COR-L47 (cell line): ENCODE results near the gene ACE.

Experiments
- DNase-seq: peaks from one replicate; lab custom pipeline; 2025; lab: John Stamatoyannopoulos, UW

The ACE gene

GRCh38 chr17:63491413-63491812 is 14.6 kb downstream of the ACE start:
- no peak for DNase-seq

DNA sequence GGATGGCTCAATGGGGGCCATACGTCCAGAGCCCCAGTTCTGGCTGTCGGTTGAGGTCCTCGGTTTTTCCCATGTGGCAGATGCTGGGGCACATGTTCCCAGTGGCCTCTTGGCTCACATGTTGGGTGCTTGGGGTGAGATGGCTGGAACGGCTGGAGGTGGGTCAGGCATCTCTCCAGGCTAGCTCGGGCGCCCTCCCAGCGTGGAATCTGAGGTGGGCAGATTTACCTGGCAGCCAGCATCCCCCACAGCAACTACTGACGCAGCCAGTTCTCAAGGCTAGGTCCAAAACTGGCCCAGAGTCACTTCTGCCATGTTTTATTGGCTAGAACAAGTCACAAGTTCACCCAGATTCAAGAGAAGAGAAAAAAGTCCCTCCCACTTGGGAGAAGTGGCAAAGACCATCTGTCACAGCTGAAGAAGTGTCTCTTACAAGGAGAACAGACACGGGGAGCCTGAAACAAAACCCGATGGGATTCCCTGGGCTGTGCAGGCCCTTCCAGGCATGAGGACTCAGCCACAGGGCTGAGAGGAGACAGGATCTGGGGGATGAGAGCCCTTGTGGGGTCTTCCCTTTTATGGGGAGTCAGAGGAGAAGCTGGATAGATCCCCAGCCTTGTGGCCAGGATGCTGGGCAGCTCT is 15.2 kb downstream of the ACE start:
- DNase-seq = no peak

- no peak for DNase-seq
Observed at GRCh38 chr17:63492940-63493339, 16.1 kb downstream of the ACE start.

- no peak for DNase-seq
Observed at GRCh38 chr17:63493411-63493810, 16.6 kb downstream of the ACE start.

- DNase-seq = no peak
Observed at GRCh38 chr17:63494300-63494928, 17.6 kb downstream of the ACE start.

DNA sequence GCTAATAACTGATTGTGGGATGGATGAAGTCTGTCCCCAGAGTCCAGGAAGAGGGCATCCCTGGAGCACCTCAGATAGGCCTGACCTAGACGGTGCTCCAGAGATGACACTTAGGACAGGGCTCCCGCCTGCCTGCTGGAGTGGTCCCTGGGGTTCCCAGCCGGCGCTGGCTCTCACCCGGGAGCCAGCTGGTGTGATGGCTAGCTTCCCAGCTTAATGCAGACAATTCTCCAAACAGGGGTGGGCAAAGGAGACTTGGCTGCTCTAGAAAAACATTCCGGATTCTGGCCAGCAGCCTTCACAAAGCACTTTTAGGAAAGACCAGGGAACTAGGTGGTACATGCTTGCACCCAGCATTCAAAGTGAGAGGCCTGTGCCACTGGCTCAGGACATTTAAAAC is 18.6 kb downstream of the ACE start:
- DNase-seq = no peak

DNA sequence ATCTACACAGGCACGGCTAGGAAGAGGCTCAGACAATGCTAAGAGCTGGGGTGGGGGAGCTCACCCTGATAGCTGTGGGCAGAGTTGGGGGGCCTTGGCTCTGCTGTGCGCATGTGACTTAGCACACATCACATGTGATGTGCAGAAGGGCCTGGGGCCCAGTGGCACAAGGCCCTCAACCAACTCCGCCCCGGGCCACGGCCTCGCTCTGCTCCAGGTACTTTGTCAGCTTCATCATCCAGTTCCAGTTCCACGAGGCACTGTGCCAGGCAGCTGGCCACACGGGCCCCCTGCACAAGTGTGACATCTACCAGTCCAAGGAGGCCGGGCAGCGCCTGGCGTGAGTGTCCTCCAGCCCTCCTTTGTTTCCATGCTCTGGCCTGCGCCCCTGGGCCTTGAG is 19.3 kb downstream of the ACE start:
- no peak for DNase-seq

DNA sequence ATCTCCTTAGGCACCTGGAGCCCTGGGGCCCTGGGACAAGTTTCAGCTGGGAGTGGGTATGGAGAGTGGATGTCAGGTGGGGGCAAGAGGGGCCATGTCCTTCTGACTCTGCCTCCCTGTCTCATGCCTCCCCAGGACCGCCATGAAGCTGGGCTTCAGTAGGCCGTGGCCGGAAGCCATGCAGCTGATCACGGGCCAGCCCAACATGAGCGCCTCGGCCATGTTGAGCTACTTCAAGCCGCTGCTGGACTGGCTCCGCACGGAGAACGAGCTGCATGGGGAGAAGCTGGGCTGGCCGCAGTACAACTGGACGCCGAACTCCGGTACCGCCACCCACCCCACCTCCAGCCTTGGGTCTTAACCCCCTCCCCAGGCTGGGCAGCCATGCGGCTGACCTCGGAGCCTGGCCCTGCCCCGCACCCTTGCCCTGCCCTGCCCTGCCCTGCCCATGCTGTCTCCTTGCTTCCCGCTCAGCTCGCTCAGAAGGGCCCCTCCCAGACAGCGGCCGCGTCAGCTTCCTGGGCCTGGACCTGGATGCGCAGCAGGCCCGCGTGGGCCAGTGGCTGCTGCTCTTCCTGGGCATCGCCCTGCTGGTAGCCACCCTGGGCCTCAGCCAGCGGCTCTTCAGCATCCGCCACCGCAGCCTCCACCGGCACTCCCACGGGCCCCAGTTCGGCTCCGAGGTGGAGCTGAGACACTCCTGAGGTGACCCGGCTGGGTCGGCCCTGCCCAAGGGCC is 20.0 kb downstream of the ACE start:
- no peak for DNase-seq

GRCh38 chr17:63497708-63498483 is 21.0 kb downstream of the ACE start:
- DNase-seq = peak; percentile 46

- DNase-seq = no peak
Observed at GRCh38 chr17:63498626-63499195, 21.9 kb downstream of the ACE start.

GRCh38 chr17:63500543-63501390 is 23.9 kb downstream of the ACE start:
- DNase-seq = no peak

DNA sequence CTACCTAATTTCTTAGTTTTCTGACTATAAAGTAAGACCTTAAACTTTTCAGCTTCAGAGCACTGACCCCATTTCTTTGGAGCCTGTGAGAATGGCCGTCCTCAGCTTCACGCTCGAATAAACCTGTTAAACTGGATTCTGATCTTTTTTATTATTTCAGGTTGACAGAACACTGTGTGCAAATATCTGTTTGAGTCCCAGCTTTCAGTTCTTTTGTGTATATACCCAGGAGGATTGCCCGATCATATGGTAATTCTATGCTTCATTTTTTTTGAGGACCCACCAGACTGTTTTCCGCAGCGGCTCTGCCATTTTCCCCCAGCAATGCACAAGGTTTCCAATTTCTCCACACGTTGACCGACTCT is 26.5 kb downstream of the ACE start:
- no peak for DNase-seq

DNA sequence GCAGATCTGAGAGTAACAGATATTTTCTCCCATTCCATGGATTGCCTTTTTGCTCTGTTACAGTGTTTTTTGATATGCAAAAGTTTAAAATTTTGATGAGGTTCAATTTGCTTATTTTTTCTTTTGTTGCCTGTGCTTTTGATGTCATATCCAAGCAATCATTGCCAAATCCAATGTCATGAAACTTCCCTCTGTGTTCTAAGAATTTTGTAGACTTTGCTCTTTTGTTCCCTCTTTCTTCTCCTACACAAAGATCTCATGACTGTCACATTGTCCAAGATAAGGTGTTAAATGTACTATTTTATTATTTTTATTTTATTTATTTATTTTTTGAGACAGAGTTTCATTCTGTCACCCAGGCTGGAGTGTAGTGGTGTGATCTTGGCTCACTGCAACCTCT is 27.4 kb downstream of the ACE start:
- DNase-seq = no peak

DNA sequence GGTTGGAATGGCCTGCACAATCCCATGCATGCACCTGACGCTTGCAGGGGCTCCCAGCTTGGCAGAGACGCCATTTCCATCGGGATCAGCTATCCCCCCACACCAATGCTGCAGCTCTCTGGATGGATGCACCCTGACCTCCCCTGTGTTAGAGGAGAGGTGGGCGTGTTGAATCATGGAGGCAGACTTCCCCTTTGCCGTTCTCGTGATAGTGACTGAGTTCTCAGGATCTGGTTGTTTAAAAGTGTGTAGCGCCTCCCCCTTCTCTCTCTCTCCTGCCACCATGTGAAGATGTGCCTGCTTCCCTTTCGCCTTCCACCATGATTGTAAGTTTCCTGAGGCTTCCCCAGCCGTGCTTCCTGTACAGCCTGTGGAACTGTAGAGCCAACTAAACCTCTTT is 28.5 kb downstream of the ACE start:
- no peak for DNase-seq

DNA sequence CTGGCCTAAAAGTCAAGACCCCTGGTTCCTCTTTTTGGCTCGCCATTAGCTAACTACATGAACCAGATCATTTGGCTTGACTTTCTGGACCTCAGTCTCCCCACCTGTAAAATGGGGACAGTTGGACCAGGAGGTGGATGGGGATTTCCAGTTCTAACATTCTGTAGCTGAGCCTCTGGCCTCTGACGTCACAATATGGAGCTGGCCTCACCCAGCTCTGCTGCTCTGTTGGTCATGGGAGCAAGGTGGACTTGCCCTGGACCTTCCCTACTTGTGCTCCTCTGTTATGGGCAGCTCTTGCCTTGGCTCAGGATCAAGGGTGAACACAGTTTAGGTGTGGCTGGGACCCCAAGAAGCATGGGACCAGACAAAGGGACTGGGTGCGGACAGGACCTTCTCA is 29.8 kb downstream of the ACE start:
- DNase-seq = no peak

DNA sequence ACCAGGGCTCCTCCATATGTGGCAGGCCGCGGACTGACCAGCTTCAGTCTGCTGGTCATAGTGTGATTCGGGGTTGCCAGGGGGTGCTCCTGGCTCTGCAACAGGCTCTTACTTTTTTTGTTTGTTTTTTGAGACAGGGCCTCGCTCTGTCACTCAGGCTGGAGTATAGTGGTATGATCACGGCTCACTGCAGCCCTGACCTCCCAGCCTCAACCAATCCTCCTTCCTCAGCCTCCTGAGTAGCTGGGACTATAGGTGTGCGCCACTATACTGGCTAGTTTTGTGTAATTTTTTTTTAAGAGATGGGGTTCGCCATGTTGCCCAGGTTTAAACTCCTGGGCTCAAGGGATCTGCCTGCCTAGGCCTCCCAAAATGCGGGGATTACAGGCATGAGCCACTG is 34.5 kb downstream of the ACE start:
- no peak for DNase-seq

DNA sequence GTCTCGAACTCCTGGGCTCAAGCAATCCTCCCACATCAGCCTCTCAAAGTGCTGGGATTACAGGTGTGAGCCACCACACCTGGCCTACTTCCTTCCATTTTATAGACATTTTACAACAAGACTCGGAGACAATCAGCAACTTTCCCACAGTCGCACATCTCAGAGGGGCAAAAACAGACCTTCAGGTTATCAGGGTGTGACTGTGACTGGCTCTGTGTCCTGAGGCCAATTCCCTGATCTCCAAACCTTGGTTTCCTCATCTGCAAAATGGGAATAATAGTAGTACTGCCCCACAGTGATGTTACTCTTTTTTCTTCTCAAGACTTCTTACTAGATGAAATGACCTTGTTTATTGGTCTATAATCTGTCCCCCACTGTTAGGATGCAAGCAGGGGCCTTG is 35.5 kb downstream of the ACE start:
- no peak for DNase-seq

- no peak for DNase-seq
Observed at GRCh38 chr17:63512896-63513644, 36.2 kb downstream of the ACE start.

DNA sequence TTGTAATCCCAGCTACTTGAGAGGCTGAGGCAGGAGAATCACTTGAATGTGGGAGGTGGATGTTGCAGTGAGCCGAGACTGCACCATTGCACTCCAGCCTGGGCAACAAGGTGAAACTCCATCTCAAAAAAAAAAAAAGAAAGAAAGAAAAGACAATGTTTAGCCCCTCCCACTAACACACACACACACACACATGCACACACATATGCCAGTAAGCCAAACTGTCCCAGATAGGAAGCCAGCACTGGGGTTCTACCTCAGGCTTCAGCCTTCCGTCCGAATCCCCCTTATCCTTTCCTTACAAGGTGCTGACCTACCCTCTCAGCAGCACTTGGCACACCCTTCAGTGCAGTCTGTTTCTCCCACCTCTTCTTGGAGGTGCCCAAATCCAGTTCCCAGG is 37.6 kb downstream of the ACE start:
- DNase-seq = no peak

- no peak for DNase-seq
Observed at GRCh38 chr17:63514974-63515373, 38.1 kb downstream of the ACE start.

GRCh38 chr17:63515426-63515825 is 38.6 kb downstream of the ACE start:
- no peak for DNase-seq
